ENCODE results near the gene TUBB4A.

DNA sequence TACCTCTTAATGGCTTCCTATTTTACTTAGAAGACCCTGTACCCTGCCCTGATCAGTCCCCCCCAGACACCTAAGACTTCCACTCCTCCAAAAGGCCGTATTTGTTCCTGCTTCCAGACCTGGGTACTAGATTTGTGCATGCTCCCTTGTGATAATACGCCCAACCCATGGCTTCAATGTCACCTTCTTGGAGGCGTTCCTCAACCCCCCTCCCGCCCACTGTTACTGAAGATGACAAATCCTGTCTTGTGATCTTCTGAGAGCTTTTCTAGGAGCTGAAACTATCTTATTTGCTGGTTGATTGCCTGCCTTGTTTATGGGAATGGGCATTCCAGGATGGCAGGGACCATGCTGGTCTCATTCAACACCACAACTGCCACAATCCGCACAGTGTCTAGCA, 51.9 kb downstream of the TUBB4A start:
- TF ChIP-seq TEAD4 (IDR thresholded peaks at IDR 0.05) (no peak), EP300 (IDR thresholded peaks at IDR 0.05; ENCODE audit: borderline replicate concordance) (no peak), TAF1 (IDR thresholded peaks at IDR 0.05; ENCODE audit: low read depth) (no peak), RAD21 (IDR thresholded peaks at IDR 0.05; ENCODE audit: low read depth) (no peak), USF1 (IDR thresholded peaks at IDR 0.05) (no peak), CEBPB (IDR thresholded peaks at IDR 0.05) (no peak), REST (IDR thresholded peaks at IDR 0.05; ENCODE audit: low read depth) (no peak), FOXM1 (IDR thresholded peaks at IDR 0.05; ENCODE audit: borderline replicate concordance, low read depth) (no peak)
